SU-DHL-6 (cell line): ENCODE data around the gene IL21R.

Source experiments
- CTCF ChIP-seq: fragments of 200-600 bp; sonication (generic); IDR thresholded peaks from one replicate; pipeline ENCODE4 v1.5.1; 2017; ENCODE audit warnings: antibody characterized with exemption, mild to moderate bottlenecking, low read length, moderate library complexity; ENCODE audit not compliant: insufficient read depth, poor library complexity, severe bottlenecking
- EZH2phosphoT487 ChIP-seq: fragments of 200-600 bp; sonication (generic), shearing (Covaris generic); conservative IDR thresholded peaks from 2 replicates; pipeline ENCODE4 v1.6.1; 2018; ENCODE audit warnings: mild to moderate bottlenecking, antibody characterized with exemption, low read length, moderate library complexity, mixed read lengths

GRCh38 chr16:27463741-27464591 is 62.0 kb downstream of the IL21R start:
- TF ChIP-seq EZH2phosphoT487 (no peak), CTCF (no peak)
